Measurements from ENCODE around the gene KCNIP1.

Gene KCNIP1

DNA sequence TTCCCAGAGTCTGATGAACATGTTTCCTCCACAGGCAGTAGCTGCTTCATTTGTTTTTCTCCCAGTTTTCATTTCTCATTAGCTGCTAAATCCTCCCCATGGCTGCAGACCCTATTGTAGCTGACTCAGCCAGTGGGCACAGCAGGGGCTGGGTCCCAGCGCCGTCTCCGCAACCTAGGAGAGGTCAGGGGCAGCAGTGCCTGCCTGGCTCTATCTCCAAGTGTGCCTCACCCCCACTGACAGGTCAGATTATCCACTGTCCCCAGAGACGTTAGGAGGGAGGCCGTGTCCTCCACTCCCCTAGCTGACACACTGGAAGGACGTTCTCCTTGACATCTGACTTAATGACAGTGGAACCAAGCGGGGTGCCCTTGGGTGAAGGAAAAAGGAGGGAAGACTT, 31.1 kb downstream of the KCNIP1 start:
- TF ChIP-seq, protein P1, sequence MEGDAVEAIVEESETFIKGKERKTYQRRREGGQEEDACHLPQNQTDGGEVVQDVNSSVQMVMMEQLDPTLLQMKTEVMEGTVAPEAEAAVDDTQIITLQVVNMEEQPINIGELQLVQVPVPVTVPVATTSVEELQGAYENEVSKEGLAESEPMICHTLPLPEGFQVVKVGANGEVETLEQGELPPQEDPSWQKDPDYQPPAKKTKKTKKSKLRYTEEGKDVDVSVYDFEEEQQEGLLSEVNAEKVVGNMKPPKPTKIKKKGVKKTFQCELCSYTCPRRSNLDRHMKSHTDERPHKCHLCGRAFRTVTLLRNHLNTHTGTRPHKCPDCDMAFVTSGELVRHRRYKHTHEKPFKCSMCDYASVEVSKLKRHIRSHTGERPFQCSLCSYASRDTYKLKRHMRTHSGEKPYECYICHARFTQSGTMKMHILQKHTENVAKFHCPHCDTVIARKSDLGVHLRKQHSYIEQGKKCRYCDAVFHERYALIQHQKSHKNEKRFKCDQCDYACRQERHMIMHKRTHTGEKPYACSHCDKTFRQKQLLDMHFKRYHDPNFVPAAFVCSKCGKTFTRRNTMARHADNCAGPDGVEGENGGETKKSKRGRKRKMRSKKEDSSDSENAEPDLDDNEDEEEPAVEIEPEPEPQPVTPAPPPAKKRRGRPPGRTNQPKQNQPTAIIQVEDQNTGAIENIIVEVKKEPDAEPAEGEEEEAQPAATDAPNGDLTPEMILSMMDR (IDR thresholded peaks at IDR 0.05; ENCODE audit: low read depth, low read length), result no peak
- in situ Hi-C loops (cut with HindIII; ENCODE audit: low sequenced_read_pairs), result no loop called here
- DNase-seq (ENCODE audit: low read depth, low spot score), result no peak

DNA sequence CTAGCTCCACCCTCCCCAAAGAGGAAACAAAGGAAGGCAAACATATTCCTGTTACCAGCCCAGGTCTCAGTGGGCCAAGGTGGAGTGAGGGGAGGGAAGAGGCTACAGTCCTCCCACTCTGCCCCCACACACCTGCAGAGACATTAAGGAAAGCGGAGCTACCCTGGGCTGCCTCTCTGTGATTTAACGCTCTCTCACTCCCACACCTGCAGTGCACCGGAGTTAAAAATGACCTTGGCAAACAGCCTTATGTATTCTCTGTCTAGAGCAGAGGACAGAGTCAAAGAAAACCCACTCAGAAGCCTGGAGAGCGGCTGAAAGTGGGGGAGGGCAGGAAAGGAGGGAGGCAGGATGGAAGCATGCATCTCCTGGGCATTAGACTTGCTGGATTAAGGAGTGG, 32.7 kb downstream of the KCNIP1 start:
- TF ChIP-seq, protein P1 (IDR thresholded peaks at IDR 0.05; ENCODE audit: low read depth, low read length), result no peak
- DNase-seq (ENCODE audit: low read depth, low spot score), result no peak
- in situ Hi-C loops (cut with HindIII; ENCODE audit: low sequenced_read_pairs), result no loop called here
- no peak overlapping the region for H3K4me3 ChIP-seq (ENCODE audit: low read depth, low read length)

More for the DNA sequence above, 31.1 kb downstream of the KCNIP1 start:
- no peak overlapping the region for H3K4me3 ChIP-seq (ENCODE audit: low read depth, low read length)

DNA sequence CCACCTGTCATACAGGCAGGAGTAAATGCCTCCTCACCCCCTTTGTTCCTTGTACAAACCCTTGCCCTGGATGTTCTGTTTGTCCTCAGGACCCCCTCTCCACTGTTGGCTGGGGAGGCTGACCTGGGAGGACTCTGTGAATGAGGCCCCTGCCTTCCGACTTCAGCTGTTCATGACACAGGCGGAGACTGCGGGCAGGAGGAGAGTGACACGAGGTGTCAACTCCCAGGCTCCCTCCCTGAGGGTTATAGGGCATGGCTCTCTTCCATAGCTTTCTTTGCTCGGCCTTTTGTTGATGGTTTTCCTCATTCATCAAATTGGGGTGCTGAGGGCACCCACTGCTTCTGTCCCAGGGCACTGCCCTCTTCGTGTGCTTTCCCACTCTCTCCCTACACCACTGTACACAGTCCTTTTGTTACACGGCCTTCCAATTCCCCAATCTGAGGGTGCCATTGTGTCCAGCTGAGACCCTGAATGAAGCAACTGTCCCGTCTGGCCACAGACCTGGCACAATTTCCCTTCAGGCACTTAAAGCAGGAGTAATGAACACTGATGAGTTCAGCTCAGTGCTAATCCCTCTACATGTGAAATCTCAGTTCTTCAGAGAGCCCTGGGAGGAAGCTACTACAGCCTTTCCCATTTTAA, 33.8 kb downstream of the KCNIP1 start:
- H3K4me3 ChIP-seq (ENCODE audit: low read depth, low read length), result no peak overlapping the region
- DNase-seq (ENCODE audit: low read depth, low spot score), result no peak
- TF ChIP-seq, protein P1 (IDR thresholded peaks at IDR 0.05; ENCODE audit: low read depth, low read length), result no peak
- in situ Hi-C loops (cut with HindIII; ENCODE audit: low sequenced_read_pairs), result no loop called here

DNA sequence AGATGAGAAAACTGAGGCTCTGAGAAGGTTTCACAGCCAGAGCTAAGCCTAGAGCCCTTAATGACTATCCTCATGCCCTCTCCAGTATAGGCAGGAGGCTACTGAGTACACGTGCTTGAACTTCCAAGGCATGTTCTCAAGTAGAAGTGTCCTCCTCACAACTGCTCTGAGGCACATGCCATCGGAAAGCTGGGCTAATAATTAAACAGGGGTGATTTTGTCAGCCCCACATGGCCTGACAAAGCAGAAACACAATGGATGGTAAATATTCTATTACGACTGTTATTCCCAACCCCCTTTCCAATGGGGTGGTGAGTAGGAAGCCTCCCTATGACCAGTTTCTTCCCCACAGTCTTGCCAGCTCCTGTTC, 34.3 kb downstream of the KCNIP1 start:
- H3K4me3 ChIP-seq (ENCODE audit: low read depth, low read length), result no peak overlapping the region
- DNase-seq (ENCODE audit: low read depth, low spot score), result no peak
- in situ Hi-C loops (cut with HindIII; ENCODE audit: low sequenced_read_pairs), result no loop called here
- TF ChIP-seq, protein P1 (IDR thresholded peaks at IDR 0.05; ENCODE audit: low read depth, low read length), result no peak

- H3K4me3 ChIP-seq (ENCODE audit: low read depth, low read length), result no peak overlapping the region
- DNase-seq (ENCODE audit: low read depth, low spot score), result no peak
- TF ChIP-seq, protein P1 (IDR thresholded peaks at IDR 0.05; ENCODE audit: low read depth, low read length), result no peak
- in situ Hi-C loops (cut with HindIII; ENCODE audit: low sequenced_read_pairs), result no loop called here
These were observed 35.1 kb downstream of the KCNIP1 start for GRCh38 chr5:170538696-170539586.

- no peak overlapping the region for H3K4me3 ChIP-seq (ENCODE audit: low read depth, low read length)
- DNase-seq (ENCODE audit: low read depth, low spot score), result no peak
- TF ChIP-seq, protein P1 (IDR thresholded peaks at IDR 0.05; ENCODE audit: low read depth, low read length), result no peak
- in situ Hi-C loops (cut with HindIII; ENCODE audit: low sequenced_read_pairs), result no loop called here
These were observed 36.5 kb downstream of the KCNIP1 start for GRCh38 chr5:170540271-170540670.
